GM18505 (cell line): Measurements from ENCODE around the gene URB1.
"Not testable (repeated sequence)": the region's sequence is repeated elsewhere in the genome, so short reads cannot be mapped to it uniquely, and the experiment has no call there.

Experiments used
- ATAC-seq: cut with Tn5 transposase; IDR thresholded peaks from one replicate; pipeline ENCODE4 v1.9.1; 2021; ENCODE audit not compliant: unreplicated experiment
- POLR2A ChIP-seq: IDR thresholded peaks from 4 replicates; pipeline ENCODE4 v1.6.1; 2011; ENCODE audit warnings: borderline replicate concordance; ENCODE audit not compliant: insufficient read depth, insufficient read length; ENCODE audit errors: extremely low read depth

URB1 gene

GRCh38 chr21:32371913-32372314 is 20.9 kb downstream of the URB1 start:
- no peak for ATAC-seq
- no peak for TF ChIP-seq POLR2A

DNA sequence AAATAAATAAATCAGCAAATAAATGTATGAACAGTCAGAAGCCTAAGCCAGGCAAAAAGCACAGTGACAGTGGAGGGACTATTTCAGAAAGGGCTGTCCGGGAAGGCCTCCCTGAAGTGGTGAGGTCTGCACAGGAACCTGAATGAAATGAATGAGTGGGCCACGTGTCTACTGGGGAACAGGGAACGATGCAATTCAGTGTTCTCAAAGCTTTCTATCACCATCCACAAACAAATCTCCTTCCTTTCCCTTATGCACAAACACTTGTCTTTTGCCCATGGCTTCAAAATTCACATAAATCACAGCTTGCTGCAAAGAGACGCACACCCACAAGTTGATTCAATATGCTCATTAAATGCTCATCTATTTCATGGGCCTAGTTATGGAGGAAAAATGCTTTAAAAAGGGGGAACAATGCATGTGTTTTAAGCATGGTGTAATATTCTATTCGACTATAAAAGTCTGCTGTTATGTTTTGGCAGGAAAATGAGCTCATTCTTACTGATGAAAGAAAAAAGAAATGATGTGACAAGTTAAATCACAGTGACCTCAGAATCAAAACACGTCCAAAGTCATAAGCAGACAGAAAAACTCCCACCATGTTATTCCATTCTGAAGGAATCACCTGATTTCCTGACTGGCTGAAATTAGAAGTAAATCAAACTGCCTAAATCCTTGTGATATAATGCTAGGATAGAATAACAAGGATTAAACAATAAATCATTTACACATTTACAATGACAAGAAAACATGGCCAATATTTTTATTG is 21.6 kb downstream of the URB1 start:
- no peak for ATAC-seq
- no peak for TF ChIP-seq POLR2A

DNA sequence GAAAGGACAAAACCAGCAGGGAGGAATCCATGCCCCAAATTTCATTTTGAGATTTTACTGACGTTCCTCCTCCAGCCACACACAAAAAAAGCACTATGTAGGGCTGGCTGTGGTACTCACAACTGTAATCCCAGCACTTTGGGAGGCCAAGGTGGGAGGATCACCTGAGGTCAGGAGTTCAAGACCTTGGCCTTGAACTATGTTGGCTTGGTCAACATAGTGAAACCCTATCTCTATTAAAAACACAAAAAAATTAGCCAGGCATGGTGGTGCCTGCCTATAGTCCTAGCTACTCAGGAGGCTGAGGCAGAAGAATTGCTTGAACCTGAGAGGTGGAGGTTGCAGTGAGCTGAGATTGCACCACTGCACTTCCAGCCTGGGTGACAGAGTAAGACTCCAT is 23.9 kb downstream of the URB1 start:
- ATAC-seq, result not testable (repeated sequence)

- TF ChIP-seq POLR2A, result no peak
- ATAC-seq, result no peak
Measured at GRCh38 chr21:32368386-32368785, 24.4 kb downstream of the URB1 start.

GRCh38 chr21:32367158-32367557 is 25.7 kb downstream of the URB1 start:
- no peak for TF ChIP-seq POLR2A
- no peak for ATAC-seq

- TF ChIP-seq POLR2A, result no peak
- no peak for ATAC-seq
Measured at GRCh38 chr21:32366191-32366590, 26.6 kb downstream of the URB1 start.

DNA sequence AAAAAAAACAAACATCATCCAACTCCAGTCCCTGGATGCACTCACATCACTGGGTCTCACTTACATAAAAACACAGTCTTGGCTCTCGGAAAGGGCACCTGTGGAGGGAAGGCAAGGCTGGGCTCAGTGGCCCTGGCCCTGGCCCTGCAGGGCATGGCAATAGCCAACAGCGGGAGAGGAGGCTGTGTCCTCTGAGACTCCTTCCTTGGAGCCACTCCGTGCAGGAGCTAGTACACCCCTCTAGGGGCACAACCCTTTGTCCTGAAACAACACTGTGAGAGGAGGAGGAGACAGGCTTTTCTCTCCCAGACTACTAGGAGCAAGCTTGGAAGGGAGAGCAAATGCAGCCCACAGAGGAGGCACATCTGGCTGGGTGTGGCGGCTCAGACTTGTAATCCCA is 28.0 kb downstream of the URB1 start:
- TF ChIP-seq POLR2A, result no peak
- ATAC-seq, result no peak

- no peak for ATAC-seq
- no peak for TF ChIP-seq POLR2A
Measured at GRCh38 chr21:32364387-32364786, 28.4 kb downstream of the URB1 start.

DNA sequence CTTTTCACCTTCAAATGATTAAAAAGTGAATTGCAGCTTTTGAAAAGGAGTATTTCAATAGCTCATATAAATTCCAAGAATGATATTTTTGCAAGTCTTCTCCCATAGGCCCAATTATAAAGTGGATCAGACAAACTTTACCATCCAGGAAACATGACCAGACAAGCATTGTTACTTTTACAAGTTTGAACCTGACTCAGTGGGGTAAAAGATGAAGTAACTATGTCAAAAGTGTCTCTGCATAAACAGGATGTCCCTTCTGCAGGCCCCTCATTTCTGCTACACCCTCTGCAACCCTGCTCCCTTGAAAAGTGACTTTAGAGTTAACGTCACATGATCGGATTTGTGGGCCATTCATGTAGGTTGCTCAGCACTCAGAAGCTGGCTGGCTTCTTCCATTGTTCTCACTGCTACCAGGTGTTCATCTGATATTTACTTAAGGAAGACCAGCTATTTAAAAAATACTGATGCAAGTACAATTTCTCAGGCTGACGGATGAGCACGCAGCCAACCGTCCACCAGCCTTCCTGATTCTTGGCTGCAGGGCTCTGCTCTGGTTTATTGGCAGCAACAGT is 32.3 kb downstream of the URB1 start:
- ATAC-seq, result no peak
- no peak for TF ChIP-seq POLR2A

GRCh38 chr21:32359719-32360260 is 33.0 kb downstream of the URB1 start:
- no peak for TF ChIP-seq POLR2A
- no peak for ATAC-seq

GRCh38 chr21:32356874-32357395 is 35.9 kb downstream of the URB1 start:
- TF ChIP-seq POLR2A, result no peak
- ATAC-seq, result no peak

DNA sequence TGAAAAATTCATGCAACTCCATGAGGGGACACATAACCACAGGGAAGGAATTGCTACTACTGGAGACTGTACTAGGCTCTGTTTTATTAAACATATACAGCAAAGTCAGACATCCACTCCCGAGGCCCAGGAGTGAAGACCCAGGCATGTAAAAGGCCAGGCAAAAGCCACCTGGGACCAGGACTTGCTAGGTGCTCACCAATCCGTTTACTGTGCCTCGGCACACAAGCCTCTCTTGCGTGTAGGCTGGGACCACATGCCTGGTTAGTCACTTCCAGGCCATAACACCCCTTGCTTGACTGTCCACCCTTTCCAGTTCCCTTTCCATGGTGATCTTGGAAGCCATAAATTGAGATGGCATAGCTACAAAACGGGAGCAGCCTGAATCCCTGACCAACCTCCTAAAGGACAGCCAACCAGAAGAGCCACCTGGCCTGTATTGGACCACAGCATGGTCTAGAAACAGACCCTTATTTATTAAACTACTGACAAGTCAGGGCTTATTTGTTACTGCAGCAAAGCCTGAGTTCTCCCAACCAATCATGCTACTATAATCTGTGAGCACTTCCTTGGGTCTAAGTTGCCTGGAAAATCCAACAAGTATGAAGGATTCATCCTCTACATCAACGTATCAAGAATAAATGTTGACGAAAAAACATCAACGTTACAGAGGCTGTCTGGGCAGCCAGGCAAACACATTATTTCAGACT is 39.7 kb downstream of the URB1 start:
- no peak for TF ChIP-seq POLR2A
- ATAC-seq, result no peak

DNA sequence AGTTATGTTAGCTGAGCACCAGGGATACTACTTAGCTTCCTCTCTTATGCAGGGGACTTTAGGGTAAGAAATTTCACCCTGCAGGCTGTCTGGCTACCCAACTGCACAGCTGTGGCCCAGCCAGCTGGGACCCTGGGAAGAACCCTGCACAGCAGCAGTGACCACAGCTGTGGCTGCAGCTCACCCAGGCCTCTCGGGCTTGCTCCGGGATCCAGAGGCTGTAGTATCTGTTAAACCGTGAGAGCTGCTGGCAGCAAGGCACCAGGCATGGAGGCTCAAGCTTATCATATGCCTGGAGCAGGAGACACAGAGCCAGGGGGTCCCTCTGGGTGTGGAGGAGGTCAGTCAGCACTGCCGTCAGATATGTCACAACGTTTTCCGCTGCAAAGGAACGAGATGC is 40.3 kb downstream of the URB1 start:
- no peak for ATAC-seq
- no peak for TF ChIP-seq POLR2A

GRCh38 chr21:32351428-32351827 is 41.4 kb downstream of the URB1 start:
- no peak for TF ChIP-seq POLR2A
- ATAC-seq, result no peak

GRCh38 chr21:32350981-32351380 is 41.8 kb downstream of the URB1 start:
- no peak for ATAC-seq
- no peak for TF ChIP-seq POLR2A
